Measurements from ENCODE around the gene EFCAB6.

- TF ChIP-seq CTCF (IDR thresholded peaks at IDR 0.05) (no peak), POLR2A (IDR thresholded peaks at IDR 0.05) (no peak)
Observed at GRCh38 chr22:43561415-43562178, 250.5 kb downstream of the EFCAB6 start.

Measured in adrenal gland (tissue), 5 donors.